Measurements from ENCODE around the gene CHST12.

- no peak for TF ChIP-seq CTCF (IDR thresholded peaks at IDR 0.05)
- no peak for TF ChIP-seq POLR2A (IDR thresholded peaks at IDR 0.05; ENCODE audit: low read length)
- no peak for TF ChIP-seq EP300 (IDR thresholded peaks at IDR 0.05)
- TF ChIP-seq CBX2 (IDR thresholded peaks at IDR 0.05; ENCODE audit: borderline replicate concordance, low read depth) = no peak
- no peak for TF ChIP-seq MAX (IDR thresholded peaks at IDR 0.05)
- TF ChIP-seq JUNB (IDR thresholded peaks at IDR 0.05) = no peak
- TF ChIP-seq REST (IDR thresholded peaks at IDR 0.05) = no peak
- no peak for TF ChIP-seq JUN (IDR thresholded peaks at IDR 0.05)
- TF ChIP-seq MAZ (IDR thresholded peaks at IDR 0.05; ENCODE audit: borderline replicate concordance, low read depth, low read length) = no peak
- TF ChIP-seq MAFK (IDR thresholded peaks at IDR 0.05; ENCODE audit: partially characterized antibody) = no peak
Observed at GRCh38 chr7:2405601-2406345, 2.4 kb downstream of the CHST12 start.

Measured in A549 (cell line).